Measurements from ENCODE around the gene AP1B1. TPM values are rescaled to one million over a fixed set of nuclear protein-coding genes. Genes with fewer than 3 reads are reported as not detected.

AP1B1 gene
- total and polyA plus RNA-seq, 2 donors (not counting 1 experiment from before 2014, with no cell fraction given) = 139 to 174 TPM

- no peak overlapping the region for H3K4me3 Mint-ChIP-seq
- ChIA-PET CTCF (no interaction called here), POLR2A (no interaction called here)
- H3K9me3 Mint-ChIP-seq (ENCODE audit: insufficient read depth) = no peaks in the 10 kb centered on the region
- H3K27ac Mint-ChIP-seq = no peak overlapping the region
- Histone ChIP-seq H3K9ac (ENCODE audit: low read length) (no peak overlapping the region), H3K4me1 (ENCODE audit: control insufficient read depth in 2 of 2, insufficient read depth in 2 of 2, low read length in 2 of 2) (no peaks in the 10 kb centered on the region), H4K20me1 (ENCODE audit: control insufficient read depth, insufficient read depth, low read length, poor library complexity, severe bottlenecking) (peaks cover 79% of the 10 kb centered on the region), H3K27me3 (replicated peaks in 1 of 4; ENCODE audit: control extremely low read depth in 1 of 4, control insufficient read depth in 3 of 4, insufficient read depth in 4 of 4, low read length in 3 of 4) (no peaks in the 10 kb centered on the region), H3K4me2 (replicated peaks; ENCODE audit: low read depth, low read length, poor library complexity, severe bottlenecking) (no peak overlapping the region), H3K79me2 (ENCODE audit: control insufficient read depth, insufficient read depth, low read length) (peaks cover 46% of the 10 kb centered on the region), H3K4me3 (ENCODE audit: control extremely low read depth in 1 of 5, extremely low read depth in 1 of 5, insufficient read depth in 1 of 5, low read depth in 2 of 5, low read length in 4 of 5) (no peak overlapping the region), H2AFZ (ENCODE audit: insufficient read depth, low read depth, low read length, poor library complexity, severe bottlenecking) (no peak overlapping the region), H3K36me3 (replicated peaks in 1 of 2; ENCODE audit: control extremely low read depth in 1 of 2, control insufficient read depth in 1 of 2, extremely low read depth in 1 of 2, insufficient read depth in 2 of 2, low read length in 1 of 2) (peaks cover 0 to 99% of the 10 kb centered on the region in 2 experiments), H3K27ac (ENCODE audit: low read length in 2 of 2) (no peak overlapping the region), H3K9me3 (ENCODE audit: control extremely low read depth in 1 of 3, control insufficient read depth in 2 of 3, insufficient read depth in 1 of 3, low read length in 2 of 3) (no peaks in the 10 kb centered on the region)
- H3K27me3 Mint-ChIP-seq = no peaks in the 10 kb centered on the region
- no peaks in the 10 kb centered on the region for H3K4me1 Mint-ChIP-seq
- TF ChIP-seq CTCF (IDR thresholded peaks at IDR 0.05) = no peak
- intact Hi-C loops (cut with micrococcal nuclease) = no loop called here
- ATAC-seq (ENCODE audit: low read depth) (no peak), DNase-seq (no peak)
- 100% methylated on average over 6 of the region's 6 CpGs for WGBS (ENCODE audit: insufficient coverage)
These were observed 37.3 kb downstream of the AP1B1 start for GRCh38 chr22:29351042-29351441.

GRCh38 chr22:29348956-29349355 is 39.4 kb downstream of the AP1B1 start:
- no peak overlapping the region for H3K27ac ChIP-seq (ENCODE audit: low read length in 2 of 2)
- DNase-seq = no peak
- intact Hi-C loops (cut with micrococcal nuclease) = no loop called here
- no peak for TF ChIP-seq EZH2 (IDR thresholded peaks at IDR 0.05; ENCODE audit: borderline replicate concordance, insufficient read depth, low read depth, low read length, poor library complexity, severe bottlenecking)
- no peak for TF ChIP-seq CTCF (IDR thresholded peaks at IDR 0.05)
- no peaks in the 10 kb centered on the region for H3K27me3 ChIP-seq (replicated peaks in 1 of 4; ENCODE audit: control extremely low read depth in 1 of 4, control insufficient read depth in 3 of 4, insufficient read depth in 4 of 4, low read length in 3 of 4)
- H3K4me2 ChIP-seq (replicated peaks; ENCODE audit: low read depth, low read length, poor library complexity, severe bottlenecking) = no peak overlapping the region
- ATAC-seq (ENCODE audit: low read depth) = no peak
- H3K4me1 Mint-ChIP-seq = no peaks in the 10 kb centered on the region
- no peak overlapping the region for H3K9ac ChIP-seq (ENCODE audit: low read length)
- 98% methylated on average over 15 of the region's 18 CpGs for WGBS (ENCODE audit: insufficient coverage)
- peaks cover 77% of the 10 kb centered on the region for H4K20me1 ChIP-seq (ENCODE audit: control insufficient read depth, insufficient read depth, low read length, poor library complexity, severe bottlenecking)
- H3K27me3 Mint-ChIP-seq = no peaks in the 10 kb centered on the region
- H3K27ac Mint-ChIP-seq = no peak overlapping the region
- ChIA-PET CTCF (no interaction called here), POLR2A (no interaction called here)
- H3K36me3 ChIP-seq (replicated peaks in 1 of 2; ENCODE audit: control extremely low read depth in 1 of 2, control insufficient read depth in 1 of 2, extremely low read depth in 1 of 2, insufficient read depth in 2 of 2, low read length in 1 of 2) = peaks cover 0 to 92% of the 10 kb centered on the region in 2 experiments
- H3K9me3 ChIP-seq (ENCODE audit: control extremely low read depth in 1 of 3, control insufficient read depth in 2 of 3, insufficient read depth in 1 of 3, low read length in 2 of 3) = no peaks in the 10 kb centered on the region
- H3K4me3 ChIP-seq (ENCODE audit: control extremely low read depth in 1 of 5, extremely low read depth in 1 of 5, insufficient read depth in 1 of 5, low read depth in 2 of 5, low read length in 4 of 5) = no peak overlapping the region
- H3K4me3 Mint-ChIP-seq = no peak overlapping the region
- no peaks in the 10 kb centered on the region for H3K4me1 ChIP-seq (ENCODE audit: control insufficient read depth in 2 of 2, insufficient read depth in 2 of 2, low read length in 2 of 2)
- H3K9me3 Mint-ChIP-seq (ENCODE audit: insufficient read depth) = no peaks in the 10 kb centered on the region
- no peak overlapping the region for H2AFZ ChIP-seq (ENCODE audit: insufficient read depth, low read depth, low read length, poor library complexity, severe bottlenecking)
- peaks cover 46% of the 10 kb centered on the region for H3K79me2 ChIP-seq (ENCODE audit: control insufficient read depth, insufficient read depth, low read length)

Measured in B cell (primary cell).